Measurements from ENCODE around the gene HNRNPDL.
A peak's percentile ranks its signal among the peaks of the same experiment; 100 is the strongest.
"Not testable (repeated sequence)": the region's sequence is repeated elsewhere in the genome, so short reads cannot be mapped to it uniquely, and the experiment has no call there.

Gene HNRNPDL

GRCh38 chr4:82386312-82386711, 44.0 kb downstream of the HNRNPDL start:
- H3K9ac ChIP-seq (ENCODE audit: low read depth, low read length); H3K27ac ChIP-seq (ENCODE audit: low read depth, low read length); H3K4me3 ChIP-seq (ENCODE audit: low read depth, low read length); H3K4me1 ChIP-seq (ENCODE audit: control insufficient read depth, insufficient read depth, low read length); H3K9me3 ChIP-seq (ENCODE audit: control insufficient read depth, insufficient read depth, low read length); H3K27me3 ChIP-seq (ENCODE audit: control insufficient read depth, insufficient read depth, low read length); H3K36me3 ChIP-seq (ENCODE audit: control insufficient read depth, insufficient read depth, low read length): not testable (repeated sequence)

- Histone ChIP-seq H3K27ac (ENCODE audit: low read depth, low read length) (no peak overlapping the region), H3K4me1 (ENCODE audit: control insufficient read depth, insufficient read depth, low read length) (no peaks in the 10 kb centered on the region), H3K9ac (ENCODE audit: low read depth, low read length) (no peak overlapping the region), H3K27me3 (ENCODE audit: control insufficient read depth, insufficient read depth, low read length) (no peaks in the 10 kb centered on the region), H3K9me3 (ENCODE audit: control insufficient read depth, insufficient read depth, low read length) (no peaks in the 10 kb centered on the region; the same call in 1 of the 2 replicates), H3K4me3 (ENCODE audit: low read depth, low read length) (no peak overlapping the region), H3K36me3 (ENCODE audit: control insufficient read depth, insufficient read depth, low read length) (no peaks in the 10 kb centered on the region)
These were observed 47.5 kb downstream of the HNRNPDL start for GRCh38 chr4:82382751-82383150.

- Histone ChIP-seq H3K9me3 (ENCODE audit: control insufficient read depth, insufficient read depth, low read length) (no peaks in the 10 kb centered on the region; the same call in 1 of the 2 replicates), H3K9ac (ENCODE audit: low read depth, low read length) (no peak overlapping the region), H3K4me1 (ENCODE audit: control insufficient read depth, insufficient read depth, low read length) (no peaks in the 10 kb centered on the region), H3K4me3 (ENCODE audit: low read depth, low read length) (no peak overlapping the region), H3K27me3 (ENCODE audit: control insufficient read depth, insufficient read depth, low read length) (no peaks in the 10 kb centered on the region), H3K36me3 (ENCODE audit: control insufficient read depth, insufficient read depth, low read length) (no peaks in the 10 kb centered on the region), H3K27ac (ENCODE audit: low read depth, low read length) (no peak overlapping the region)
These were observed 48.5 kb downstream of the HNRNPDL start for GRCh38 chr4:82381661-82382296.

GRCh38 chr4:82381235-82381634, 49.0 kb downstream of the HNRNPDL start:
- no peaks in the 10 kb centered on the region for H3K27me3 ChIP-seq (ENCODE audit: control insufficient read depth, insufficient read depth, low read length)
- peaks cover 2% of the 10 kb centered on the region; the same call in 1 of the 2 replicates for H3K36me3 ChIP-seq (ENCODE audit: control insufficient read depth, insufficient read depth, low read length)

GRCh38 chr4:82380831-82381230, 49.4 kb downstream of the HNRNPDL start:
- Histone ChIP-seq H3K9me3 (ENCODE audit: control insufficient read depth, insufficient read depth, low read length) (no peaks in the 10 kb centered on the region), H3K27me3 (ENCODE audit: control insufficient read depth, insufficient read depth, low read length) (no peaks in the 10 kb centered on the region), H3K36me3 (ENCODE audit: control insufficient read depth, insufficient read depth, low read length) (peaks cover 4% of the 10 kb centered on the region; the same call in 1 of the 2 replicates), H3K27ac (ENCODE audit: low read depth, low read length) (no peak overlapping the region), H3K4me3 (ENCODE audit: low read depth, low read length) (no peak overlapping the region), H3K9ac (ENCODE audit: low read depth, low read length) (no peak overlapping the region), H3K4me1 (ENCODE audit: control insufficient read depth, insufficient read depth, low read length) (peaks cover 3% of the 10 kb centered on the region; the same call in 1 of the 2 replicates)

More at GRCh38 chr4:82381235-82381634, 49.0 kb downstream of the HNRNPDL start:
- H3K4me1 ChIP-seq (ENCODE audit: control insufficient read depth, insufficient read depth, low read length) = no peaks in the 10 kb centered on the region
- no peaks in the 10 kb centered on the region; the same call in 1 of the 2 replicates for H3K9me3 ChIP-seq (ENCODE audit: control insufficient read depth, insufficient read depth, low read length)
- no peak overlapping the region for H3K27ac ChIP-seq (ENCODE audit: low read depth, low read length)
- H3K9ac ChIP-seq (ENCODE audit: low read depth, low read length) = no peak overlapping the region
- no peak overlapping the region for H3K4me3 ChIP-seq (ENCODE audit: low read depth, low read length)

GRCh38 chr4:82380344-82380743, 49.9 kb downstream of the HNRNPDL start:
- H3K4me1 ChIP-seq (ENCODE audit: control insufficient read depth, insufficient read depth, low read length) = peaks cover 6% of the 10 kb centered on the region; the same call in 1 of the 2 replicates
- no peak overlapping the region for H3K27ac ChIP-seq (ENCODE audit: low read depth, low read length)
- H3K36me3 ChIP-seq (ENCODE audit: control insufficient read depth, insufficient read depth, low read length) = peaks cover 4% of the 10 kb centered on the region; the same call in 1 of the 2 replicates
- no peak overlapping the region for H3K9ac ChIP-seq (ENCODE audit: low read depth, low read length)
- no peaks in the 10 kb centered on the region for H3K27me3 ChIP-seq (ENCODE audit: control insufficient read depth, insufficient read depth, low read length)
- no peak overlapping the region for H3K4me3 ChIP-seq (ENCODE audit: low read depth, low read length)
- no peaks in the 10 kb centered on the region for H3K9me3 ChIP-seq (ENCODE audit: control insufficient read depth, insufficient read depth, low read length)

GRCh38 chr4:82376109-82376508, 54.2 kb downstream of the HNRNPDL start:
- Histone ChIP-seq H3K9ac (ENCODE audit: low read depth, low read length) (no peak overlapping the region), H3K4me3 (ENCODE audit: low read depth, low read length) (peak overlapping the region; percentile 91), H3K27me3 (ENCODE audit: control insufficient read depth, insufficient read depth, low read length) (no peaks in the 10 kb centered on the region), H3K27ac (ENCODE audit: low read depth, low read length) (no peak overlapping the region), H3K36me3 (ENCODE audit: control insufficient read depth, insufficient read depth, low read length) (peaks cover 21% of the 10 kb centered on the region), H3K9me3 (ENCODE audit: control insufficient read depth, insufficient read depth, low read length) (no peaks in the 10 kb centered on the region), H3K4me1 (ENCODE audit: control insufficient read depth, insufficient read depth, low read length) (peaks cover 8% of the 10 kb centered on the region)

- Histone ChIP-seq H3K27me3 (ENCODE audit: control insufficient read depth, insufficient read depth, low read length) (no peaks in the 10 kb centered on the region), H3K27ac (ENCODE audit: low read depth, low read length) (peak within 1 kb of the TSS; percentile 100), H3K9me3 (ENCODE audit: control insufficient read depth, insufficient read depth, low read length) (no peaks in the 10 kb centered on the region), H3K9ac (ENCODE audit: low read depth, low read length) (peak within 1 kb of the TSS; percentile 100), H3K4me3 (ENCODE audit: low read depth, low read length) (peak within 1 kb of the TSS; percentile 91), H3K4me1 (ENCODE audit: control insufficient read depth, insufficient read depth, low read length) (peaks cover 20% of the 10 kb centered on the region), H3K36me3 (ENCODE audit: control insufficient read depth, insufficient read depth, low read length) (peaks cover 42% of the 10 kb centered on the region)
These were observed 56.2 kb downstream of the HNRNPDL start, which contains the start of gene HNRNPD for GRCh38 chr4:82373816-82374625. HNRNPD (minus strand) TSS chr4:82373991; CDS start chr4:82373678, 313 bp downstream.

- Histone ChIP-seq H3K27ac (ENCODE audit: low read depth, low read length) (peak overlapping the region; percentile 100), H3K27me3 (ENCODE audit: control insufficient read depth, insufficient read depth, low read length) (no peaks in the 10 kb centered on the region), H3K4me1 (ENCODE audit: control insufficient read depth, insufficient read depth, low read length) (peaks cover 20% of the 10 kb centered on the region), H3K9ac (ENCODE audit: low read depth, low read length) (peak overlapping the region; percentile 100), H3K9me3 (ENCODE audit: control insufficient read depth, insufficient read depth, low read length) (no peaks in the 10 kb centered on the region), H3K4me3 (ENCODE audit: low read depth, low read length) (peak overlapping the region; percentile 91), H3K36me3 (ENCODE audit: control insufficient read depth, insufficient read depth, low read length) (peaks cover 48% of the 10 kb centered on the region)
These were observed 56.8 kb downstream of the HNRNPDL start for GRCh38 chr4:82373486-82373815.
